Hippocampal formation (tissue), 2 donors: ENCODE results near the gene TNFRSF8.
"Not testable (repeated sequence)": the region's sequence is repeated elsewhere in the genome, so short reads cannot be mapped to it uniquely, and the experiment has no call there.

ENCODE experiments used
- DNase-seq, 2 donors: peaks; one replicate each; lab custom pipeline; 2025; lab: John Stamatoyannopoulos, UW

TNFRSF8 gene

DNA sequence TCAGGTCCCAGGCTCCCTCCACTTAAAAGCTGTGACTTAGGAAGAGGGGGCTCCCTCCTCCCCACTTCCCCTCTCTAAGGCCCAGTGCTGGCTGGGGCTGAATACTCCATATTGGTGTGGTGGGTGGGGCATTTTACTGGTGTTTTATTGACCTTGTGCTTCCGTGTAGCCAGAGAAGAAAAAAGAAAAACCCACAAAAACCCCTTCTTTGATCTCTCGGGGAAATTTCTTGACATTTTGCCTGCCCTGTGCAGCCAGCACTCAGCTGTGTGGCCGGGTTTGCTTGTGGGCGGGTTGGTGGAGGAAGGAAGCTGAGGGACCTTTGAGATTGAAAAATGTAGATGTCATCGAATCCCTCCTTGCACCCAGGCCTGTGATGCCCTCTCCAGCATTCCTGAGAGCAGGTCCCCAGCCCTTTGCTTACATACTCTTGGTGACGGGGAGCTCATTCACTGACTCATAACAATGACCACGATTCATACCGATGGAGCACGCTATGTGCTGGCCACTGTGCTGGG lies 24.8 kb downstream of the TNFRSF8 start:
- no peak for DNase-seq

DNA sequence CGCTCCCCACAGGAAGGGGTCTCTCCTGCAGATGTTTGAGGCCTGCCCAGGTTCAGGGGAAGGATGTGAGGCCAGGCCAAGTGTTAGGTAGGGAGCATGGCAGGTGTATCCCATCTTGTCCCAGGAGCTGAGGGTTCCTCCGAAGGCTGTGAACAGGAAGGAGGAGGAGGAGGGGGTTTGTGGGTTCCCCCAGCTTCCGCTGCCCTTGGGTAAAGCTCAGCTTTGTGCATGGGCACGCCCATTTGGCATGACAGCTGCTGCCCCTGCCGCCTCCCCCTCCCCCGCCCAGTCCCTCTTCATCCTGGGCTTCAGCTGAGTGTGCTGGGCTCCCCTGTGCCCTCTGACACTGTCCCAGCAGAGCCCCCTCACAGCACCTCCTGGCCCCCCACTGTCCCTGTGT lies 25.5 kb downstream of the TNFRSF8 start:
- no peak for DNase-seq

DNA sequence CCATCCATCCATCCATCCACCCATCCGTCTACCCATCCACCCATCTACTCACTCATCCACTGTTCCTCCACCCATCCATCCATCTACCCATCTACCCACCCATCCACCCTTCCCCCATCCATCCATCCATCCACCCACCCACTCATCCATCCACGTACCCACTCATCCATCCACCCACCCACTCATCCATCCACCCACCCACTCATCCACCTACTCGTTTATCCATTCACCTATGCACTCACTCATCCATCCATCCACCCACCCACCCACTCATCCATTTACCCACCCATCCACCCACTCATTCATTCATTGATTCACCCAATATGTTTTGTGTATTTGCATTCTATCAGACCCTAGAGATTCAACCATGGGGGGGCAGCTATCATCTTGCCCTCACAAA lies 27.2 kb downstream of the TNFRSF8 start:
- no peak for DNase-seq

DNA sequence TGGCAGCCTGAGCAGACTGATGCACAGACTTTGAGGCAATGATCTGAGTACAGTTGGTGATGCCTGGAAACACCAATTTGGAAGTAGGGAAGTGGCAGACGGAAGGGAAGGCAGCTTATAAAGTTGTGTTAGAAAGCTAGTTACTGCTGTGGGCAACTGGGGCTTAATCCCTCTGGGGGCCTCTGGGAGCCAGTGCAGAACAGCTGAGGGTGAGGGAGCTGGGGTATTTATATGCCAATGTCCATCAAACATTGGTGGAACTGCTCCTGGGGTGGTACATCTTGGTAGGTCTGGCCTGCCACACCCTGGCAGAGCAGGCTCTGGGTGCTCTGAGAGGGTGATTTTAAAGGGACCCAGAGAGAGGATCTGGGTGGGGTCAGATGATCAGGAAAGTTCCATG lies 28.1 kb downstream of the TNFRSF8 start:
- no peak for DNase-seq

DNA sequence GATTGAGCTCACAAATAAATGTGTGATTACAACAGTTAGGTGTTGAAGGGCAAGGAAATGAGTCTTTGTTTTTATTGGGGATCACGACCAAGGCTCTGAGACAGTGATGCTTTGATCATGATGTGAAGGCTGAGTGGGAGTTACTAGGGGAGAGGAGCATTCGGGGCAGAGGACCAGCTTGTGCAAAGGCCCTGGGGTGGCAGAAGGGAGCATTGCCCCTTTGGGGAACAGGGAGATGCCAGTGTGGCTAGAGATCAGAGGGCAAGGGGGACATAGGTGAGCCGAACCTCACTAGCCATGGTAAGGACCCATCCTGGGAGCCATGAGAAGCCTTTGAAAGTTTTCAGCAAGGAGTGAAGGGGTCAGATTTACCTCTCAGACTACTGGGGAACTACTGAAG lies 31.1 kb downstream of the TNFRSF8 start:
- DNase-seq = no peak

DNA sequence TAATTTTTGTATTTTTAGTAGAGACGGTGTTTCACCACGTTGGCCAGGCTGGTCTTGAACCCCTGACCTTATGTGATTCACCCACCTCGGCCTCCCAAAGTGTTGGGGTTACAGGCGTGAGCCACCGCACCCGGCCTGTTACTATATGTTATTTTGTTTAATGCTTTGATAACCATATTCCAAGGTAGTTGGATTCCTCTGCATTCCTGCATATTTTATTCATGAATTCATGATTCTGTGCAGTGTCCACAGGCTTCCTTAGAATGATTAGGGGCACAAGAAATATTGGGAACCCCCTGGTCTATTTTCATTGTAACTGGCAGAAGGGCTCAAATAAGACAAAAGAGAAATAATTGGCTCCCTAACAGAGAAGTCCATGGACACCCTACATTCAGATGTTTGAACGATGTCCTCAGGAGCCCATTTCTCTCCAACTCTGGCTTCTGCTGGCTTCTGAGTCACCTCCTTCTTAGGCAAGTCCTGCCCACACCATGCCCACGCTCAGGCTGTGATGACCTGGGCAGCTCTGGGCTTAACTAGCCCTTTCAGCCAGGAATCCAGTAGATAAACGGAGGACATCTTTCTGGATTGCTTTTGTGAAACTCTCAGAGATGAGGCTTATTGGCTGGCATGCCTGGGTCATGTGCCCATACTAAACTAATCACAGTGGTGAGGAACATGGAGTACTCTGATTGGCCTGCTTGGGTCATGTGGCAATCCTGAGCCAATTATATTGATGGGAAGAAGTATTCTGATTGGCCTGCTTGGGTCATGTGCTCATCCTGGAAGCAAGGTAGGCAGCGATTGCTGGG lies 32.6 kb downstream of the TNFRSF8 start:
- DNase-seq = no peak

DNA sequence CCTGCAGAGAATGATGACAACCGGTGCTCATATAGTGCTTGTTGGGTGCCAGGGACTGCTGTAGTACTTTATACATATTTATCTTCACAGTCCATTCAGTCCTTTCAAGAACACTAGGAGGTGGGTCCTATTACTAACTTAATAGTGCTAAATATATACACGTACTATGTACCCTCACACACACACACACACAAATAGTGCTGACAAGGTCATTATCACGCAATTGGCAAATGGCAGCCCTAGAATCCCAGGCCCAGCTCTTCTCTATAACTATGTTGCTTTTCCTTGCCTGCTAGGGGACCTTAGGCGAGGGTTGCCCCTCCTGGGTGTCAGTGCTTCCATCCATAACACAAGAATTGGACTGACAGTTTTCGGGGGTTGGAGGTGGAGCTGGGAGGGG lies 33.5 kb downstream of the TNFRSF8 start:
- no peak for DNase-seq

DNA sequence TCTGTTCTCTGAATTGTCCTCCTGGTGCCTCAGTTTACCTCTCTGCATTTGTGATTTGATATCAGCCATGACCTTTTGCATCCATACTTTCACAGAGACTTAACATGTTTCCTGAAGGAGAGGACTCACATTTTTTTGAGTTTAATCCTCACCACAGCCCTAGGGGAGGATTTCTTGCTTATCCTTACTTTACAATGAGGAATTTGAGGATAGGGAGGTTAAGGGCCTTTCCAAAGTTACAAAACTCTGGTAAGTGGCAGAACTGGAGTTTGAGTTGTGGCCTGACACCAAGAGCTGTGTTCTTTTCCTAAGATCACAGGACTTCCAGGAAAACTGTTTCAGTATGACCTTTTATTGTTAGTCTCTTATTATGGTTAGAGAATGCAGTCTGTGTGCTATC lies 34.2 kb downstream of the TNFRSF8 start:
- no peak for DNase-seq

DNA sequence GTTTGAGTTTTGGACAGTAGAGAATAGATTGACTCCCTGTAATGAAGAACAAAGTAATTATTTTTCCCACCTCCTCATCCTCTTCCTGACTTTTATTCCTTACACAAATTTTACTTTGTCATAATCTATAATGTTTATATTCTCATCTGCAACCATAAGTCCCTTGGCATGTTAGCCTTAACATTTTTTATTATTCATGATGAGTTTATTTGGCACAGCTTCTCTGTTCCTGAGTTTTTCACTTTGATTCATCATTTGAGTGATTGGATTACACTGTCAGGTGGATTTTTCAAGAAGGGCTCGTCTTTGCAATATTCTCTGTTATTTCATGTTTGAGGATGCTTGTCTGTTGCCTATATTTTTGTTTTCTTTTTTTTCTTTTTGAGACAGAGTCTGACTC lies 35.7 kb downstream of the TNFRSF8 start:
- no peak for DNase-seq

DNA sequence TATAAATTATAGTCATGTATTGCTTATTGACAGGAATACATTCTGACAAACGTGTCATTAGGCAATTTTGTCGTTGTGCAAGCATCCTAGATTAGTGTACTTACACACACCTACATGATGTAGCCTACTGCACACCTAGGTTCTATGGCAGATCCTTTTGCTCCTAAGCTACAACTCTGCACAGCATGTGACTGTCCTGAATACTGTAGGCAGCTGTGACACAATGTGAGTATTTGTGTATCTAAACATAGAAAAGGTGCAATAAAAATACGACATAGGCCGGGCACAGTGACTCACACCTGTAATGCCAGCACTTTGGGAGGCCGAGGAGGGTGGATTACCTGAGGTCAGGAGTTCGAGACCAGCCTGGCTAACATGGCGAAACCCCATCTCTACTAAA lies 36.5 kb downstream of the TNFRSF8 start:
- DNase-seq = no peak

DNA sequence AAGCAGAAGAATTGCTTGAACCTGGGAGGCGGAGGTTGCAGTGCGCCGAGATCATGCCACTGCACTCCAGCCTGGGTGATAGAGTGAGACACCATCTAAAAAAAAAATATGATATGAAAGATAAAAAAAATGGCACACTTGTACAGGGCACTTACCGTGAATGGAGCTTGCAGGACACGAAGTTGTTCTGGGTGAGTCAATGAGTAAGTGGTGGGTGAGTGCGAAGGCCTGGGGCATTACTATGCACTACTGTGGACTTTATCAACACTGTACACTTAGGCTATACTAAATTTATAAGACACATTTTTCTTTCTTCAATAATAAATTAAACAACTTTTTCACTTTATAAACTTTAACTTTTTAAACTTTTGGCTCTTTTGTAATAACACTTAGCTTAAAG lies 37.0 kb downstream of the TNFRSF8 start:
- no peak for DNase-seq

DNA sequence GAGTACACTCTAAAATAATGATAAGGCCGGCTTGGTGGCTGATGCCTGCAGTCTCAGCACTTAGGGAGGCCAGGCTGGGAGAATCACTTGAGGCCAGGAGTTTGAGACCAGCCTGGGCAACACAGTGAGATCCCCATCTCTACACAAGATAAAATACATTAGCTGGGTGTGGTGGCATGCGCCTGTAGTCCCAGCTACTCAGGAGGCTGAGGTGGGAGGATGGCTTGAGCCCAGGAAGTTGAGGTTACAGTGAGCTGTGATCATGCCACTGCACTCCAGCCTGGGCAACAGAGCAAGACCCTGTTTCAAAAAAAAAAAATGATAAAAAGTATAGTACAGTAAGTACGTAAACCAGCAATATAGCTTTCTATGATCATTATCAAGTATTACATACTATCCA lies 38.0 kb downstream of the TNFRSF8 start:
- DNase-seq = not testable (repeated sequence)

DNA sequence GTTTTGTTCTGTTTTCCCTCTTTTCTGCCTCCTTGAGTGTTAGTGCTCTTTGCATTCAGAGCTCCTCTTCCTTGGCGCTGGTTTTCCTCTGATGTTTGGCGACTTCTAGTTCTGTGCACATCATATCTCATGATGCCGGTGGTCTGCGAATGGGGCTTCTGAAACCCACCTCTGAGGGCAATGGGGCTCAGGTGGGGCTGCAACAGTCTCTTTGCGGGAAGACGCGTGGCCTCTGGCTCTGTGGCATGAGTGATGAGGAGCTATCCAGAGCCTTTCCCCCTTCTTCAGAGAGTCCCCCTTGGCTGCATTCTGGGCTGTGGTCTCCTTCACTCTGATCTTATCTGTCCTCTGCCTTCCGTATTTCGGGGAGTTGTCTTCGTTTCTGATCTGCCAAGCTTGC lies 39.0 kb downstream of the TNFRSF8 start:
- DNase-seq = no peak

DNA sequence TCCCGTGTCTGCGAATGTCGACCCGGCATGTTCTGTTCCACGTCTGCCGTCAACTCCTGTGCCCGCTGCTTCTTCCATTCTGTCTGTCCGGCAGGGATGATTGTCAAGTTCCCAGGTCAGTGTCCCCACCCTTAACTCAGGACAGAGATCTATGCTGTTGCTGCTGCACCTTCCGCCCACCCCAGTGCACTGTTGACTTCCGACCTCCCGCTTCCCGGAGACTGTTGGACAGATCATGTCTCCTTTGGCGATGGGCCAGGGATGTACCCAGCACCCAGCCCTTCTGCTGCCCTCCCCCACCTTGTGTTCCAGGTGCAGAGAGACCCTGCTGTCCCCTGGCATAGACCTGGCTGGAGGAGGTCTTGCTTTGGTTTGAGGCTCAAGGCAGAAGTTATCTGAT lies 41.3 kb downstream of the TNFRSF8 start:
- DNase-seq = no peak

DNA sequence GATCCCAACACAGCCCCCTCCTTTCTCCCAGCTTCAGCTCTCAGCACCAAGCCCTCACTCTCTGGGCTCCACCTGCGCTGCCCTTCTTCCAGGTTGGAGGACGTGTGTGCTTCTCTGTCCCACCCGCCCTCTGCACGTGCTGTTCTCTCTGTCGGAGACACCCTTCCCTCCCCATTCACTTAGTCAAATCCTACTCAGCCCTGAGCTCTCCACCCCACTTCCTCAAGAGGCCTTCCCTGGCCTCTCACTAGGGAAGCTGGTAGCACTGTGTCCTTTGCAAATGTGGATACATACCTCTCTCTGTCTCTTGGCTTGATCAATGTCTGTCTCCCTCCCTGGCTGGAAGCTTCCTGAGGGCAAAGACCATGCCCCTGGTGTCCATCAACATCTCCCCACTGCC lies 43.0 kb downstream of the TNFRSF8 start:
- no peak for DNase-seq

DNA sequence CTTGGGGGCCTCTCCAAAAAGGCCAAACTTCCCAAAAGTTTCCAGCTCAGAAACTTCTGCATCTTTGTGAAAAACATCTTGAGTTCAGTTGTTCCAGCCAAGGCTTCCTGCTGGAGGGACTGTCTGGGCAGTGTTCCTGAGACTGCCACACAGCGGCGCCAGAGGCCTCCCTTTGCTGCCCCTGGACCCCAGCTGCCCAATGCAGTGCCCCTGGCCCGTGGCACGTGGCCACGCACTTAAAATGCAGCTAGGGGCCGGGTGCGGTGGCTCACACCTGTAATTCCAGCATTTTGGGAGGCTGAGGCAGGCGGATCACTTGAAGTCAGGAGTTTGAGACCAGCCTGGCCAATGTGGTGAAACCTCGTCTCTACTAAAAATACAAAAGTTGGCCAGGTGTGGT lies 43.8 kb downstream of the TNFRSF8 start:
- not testable (repeated sequence) for DNase-seq

DNA sequence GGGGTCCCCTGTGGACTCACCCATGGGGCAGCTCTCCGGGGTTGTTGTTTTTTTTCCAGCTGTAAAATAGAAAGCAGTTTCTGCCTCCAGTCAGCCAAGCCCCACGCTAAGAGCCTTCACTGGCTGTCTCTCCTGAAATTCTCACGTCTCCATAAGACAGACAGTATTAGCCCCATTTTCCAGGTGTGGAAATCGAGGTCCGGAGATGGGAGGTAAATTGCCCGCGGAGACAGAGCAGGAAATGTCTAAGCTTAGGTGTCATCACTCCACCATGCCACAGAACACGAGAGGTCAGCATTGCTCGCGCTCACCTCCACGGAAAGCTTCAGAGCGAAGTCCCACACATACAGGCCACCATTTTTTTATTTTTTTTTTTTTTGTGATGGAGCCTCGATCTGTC lies 44.6 kb downstream of the TNFRSF8 start:
- no peak for DNase-seq

DNA sequence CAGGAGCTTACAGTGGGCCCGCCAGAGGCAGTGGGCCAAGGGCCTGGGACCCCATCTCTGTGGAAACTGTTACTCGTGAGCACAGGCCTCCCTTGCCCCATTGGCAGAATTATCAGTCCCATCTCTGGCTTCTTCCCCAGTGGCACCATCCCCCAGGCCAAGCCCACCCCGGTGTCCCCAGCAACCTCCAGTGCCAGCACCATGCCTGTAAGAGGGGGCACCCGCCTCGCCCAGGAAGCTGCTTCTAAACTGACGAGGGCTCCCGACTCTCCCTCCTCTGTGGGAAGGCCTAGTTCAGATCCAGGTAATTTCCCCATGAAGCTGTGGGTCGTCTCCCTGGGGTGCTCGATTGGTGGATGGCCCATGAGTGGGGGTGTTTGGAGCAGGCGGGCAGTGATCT lies 46.8 kb downstream of the TNFRSF8 start:
- no peak for DNase-seq

DNA sequence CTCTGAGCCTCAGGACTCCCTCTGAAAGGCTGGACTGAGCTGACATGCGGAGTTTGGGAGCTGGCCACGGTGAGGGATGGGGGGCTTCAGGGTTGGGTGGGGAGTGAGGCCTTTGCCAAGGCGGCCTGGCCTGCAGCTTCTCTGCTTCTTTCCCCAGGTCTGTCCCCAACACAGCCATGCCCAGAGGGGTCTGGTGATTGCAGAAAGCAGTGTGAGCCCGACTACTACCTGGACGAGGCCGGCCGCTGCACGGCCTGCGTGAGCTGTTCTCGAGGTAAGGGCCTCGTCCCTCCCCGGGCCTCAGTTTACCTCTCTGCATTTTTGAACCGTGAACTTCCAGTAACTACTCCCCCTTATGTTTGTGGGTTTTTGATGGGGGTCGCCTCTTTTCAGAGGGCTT lies 48.6 kb downstream of the TNFRSF8 start:
- no peak for DNase-seq

DNA sequence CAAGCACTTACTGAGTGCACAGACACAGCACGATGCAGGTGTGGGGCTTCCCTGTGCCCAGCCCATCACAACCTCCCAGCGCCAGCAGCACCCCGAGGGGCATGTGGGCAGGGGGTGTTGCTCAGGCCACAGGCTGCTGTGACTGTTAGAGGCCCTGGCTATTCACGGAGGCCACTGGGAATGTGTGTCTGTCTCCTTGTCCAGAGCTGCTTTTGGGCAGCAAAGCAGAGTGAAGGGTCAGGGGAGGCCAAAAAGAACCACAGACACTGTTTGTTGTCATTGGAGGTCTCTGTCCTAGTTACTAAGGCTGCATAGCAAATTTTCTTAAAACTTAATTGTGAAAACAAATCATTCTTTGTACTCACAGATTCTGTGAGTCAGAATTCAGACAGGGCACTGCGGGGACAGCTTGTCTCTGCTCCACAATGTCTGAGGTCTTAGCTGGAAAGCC lies 49.6 kb downstream of the TNFRSF8 start:
- DNase-seq = peak in 1 of 2 donors; percentile 1

DNA sequence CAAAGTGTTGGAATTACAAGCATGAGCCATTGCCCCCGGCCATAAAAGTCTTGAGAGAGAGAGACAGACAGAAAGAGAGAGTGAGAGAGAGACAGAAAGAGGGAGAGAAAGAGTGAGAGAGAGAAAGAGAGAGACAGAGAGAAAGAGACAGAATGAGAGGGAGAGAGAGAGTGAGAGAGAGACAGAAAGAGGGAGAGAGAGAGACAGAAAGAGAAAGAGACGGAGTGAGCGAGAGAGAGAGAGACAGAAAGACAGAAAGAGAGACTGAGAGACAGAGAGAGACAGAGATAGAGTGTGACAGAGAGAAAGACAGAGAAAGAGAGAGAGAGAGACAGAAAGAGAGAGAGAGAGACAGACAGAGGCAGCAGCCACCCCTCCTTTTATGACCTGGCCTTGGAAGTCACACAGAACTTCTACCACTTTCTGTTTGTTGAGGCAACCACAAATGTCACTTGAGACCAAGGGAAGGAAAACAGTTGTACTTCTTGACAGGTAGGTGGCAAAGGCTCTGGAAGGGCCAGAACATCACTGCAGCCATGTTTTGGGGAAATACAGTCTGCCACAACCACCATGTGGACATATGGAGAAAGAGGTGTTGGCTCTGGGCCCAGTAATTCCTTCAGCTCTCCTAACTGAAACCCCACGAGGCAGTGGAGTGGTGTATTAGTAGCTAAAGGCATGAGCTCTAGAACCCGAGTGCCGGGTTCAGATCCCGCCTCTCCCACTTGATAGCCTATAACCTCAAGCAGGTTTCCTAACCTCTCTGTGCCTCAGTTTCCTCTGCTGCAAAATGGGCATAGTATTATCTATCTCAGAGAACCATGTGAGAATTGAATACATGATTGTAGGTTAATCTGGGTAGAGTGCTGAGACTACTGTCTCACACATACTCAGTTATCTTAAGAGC lies 50.6 kb downstream of the TNFRSF8 start:
- DNase-seq = no peak

DNA sequence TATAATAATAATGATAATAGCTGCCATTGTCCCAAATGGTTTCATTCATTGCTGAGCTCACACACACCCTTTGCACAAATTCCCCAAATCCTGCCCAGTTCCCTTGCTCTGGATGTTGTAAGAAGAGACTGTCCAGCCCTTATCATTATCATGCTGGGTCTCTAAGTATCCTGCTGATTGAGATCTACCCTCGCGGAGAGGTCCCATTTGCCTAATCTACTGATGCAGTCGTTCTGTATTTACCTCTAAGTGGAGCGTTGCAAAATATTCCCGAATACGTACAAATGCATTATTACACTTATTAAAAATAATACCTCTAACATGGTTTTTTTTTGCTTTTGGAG lies 51.2 kb downstream of the TNFRSF8 start:
- no peak for DNase-seq

DNA sequence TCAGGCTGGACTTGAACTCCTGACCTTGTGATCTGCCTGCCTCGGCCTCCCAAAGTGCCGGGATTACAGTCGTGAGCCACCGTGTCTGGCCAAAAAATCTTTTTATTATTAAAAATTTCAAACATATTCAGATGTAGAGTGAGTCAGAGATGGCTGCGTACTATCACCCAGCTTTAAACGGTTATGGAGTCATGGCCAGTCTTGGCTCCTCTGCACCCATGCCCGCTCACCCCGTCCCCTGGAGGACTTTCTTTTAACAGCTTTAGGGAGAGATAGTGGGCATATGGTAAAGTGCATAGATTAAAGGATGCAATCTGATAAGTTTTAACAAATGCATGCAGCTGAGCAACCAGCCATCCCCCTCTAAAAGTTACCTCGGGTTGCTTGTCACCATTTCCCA lies 51.8 kb downstream of the TNFRSF8 start:
- no peak for DNase-seq
